ENCODE results near the gene HERC4. TPM values are rescaled to one million over a fixed set of nuclear protein-coding genes. Genes with fewer than 3 reads are reported as not detected.
"Not testable (repeated sequence)": the region's sequence is repeated elsewhere in the genome, so short reads cannot be mapped to it uniquely, and the experiment has no call there.

The HERC4 gene
- total RNA-seq, 1 donor from 2014 or later, result 43.0 TPM

DNA sequence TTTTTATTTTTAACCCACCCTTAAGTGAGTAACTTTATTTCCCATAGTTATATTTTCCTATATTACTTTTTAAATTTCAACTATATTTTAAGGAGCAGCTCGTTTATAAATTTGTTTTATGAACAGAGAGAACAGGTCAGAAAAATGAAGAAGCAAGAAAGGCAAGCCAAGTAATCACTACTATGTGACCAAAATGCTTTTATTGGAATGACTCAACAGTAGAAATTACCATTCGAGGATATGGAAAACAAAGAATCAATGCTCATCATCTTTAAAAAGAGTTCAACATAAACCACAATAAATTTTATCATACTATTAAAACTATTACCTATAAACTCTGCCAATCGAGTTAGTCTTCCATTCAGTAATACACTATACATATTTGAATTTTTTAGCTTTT is 7.6 kb downstream of the HERC4 start:
- intact Hi-C loops (cut with DNase I), result no loop called here

GRCh38 chr10:68067029-68067428 is 8.1 kb downstream of the HERC4 start:
- intact Hi-C loops (cut with DNase I), result no loop called here
- DNase-seq (ENCODE audit: low spot score), result no peak

More for the DNA sequence above, 7.6 kb downstream of the HERC4 start:
- DNase-seq (ENCODE audit: low spot score), result no peak

- DNase-seq (ENCODE audit: low spot score), result no peak
- intact Hi-C loops (cut with DNase I), result no loop called here
Observed at GRCh38 chr10:68053553-68053952, 21.5 kb downstream of the HERC4 start.

DNA sequence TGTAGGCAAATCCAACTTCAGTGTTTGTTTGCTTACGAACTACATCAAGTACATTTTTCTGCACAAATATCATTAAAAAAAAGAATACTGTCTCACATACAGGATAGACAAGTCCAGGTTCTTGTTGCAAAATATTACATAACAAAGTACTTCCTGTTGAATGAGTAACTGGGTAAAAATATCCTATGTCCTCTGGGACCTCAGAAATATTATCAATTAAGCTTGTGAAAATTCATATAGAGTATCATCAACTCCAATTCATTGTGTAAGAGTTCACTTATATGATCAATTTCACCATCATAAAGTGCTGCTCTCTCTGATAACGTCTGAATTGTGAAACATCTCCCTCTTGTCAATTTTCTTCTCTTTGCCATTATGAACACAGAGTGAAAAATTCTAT is 22.6 kb downstream of the HERC4 start:
- intact Hi-C loops (cut with DNase I), result no loop called here
- DNase-seq (ENCODE audit: low spot score), result no peak

DNA sequence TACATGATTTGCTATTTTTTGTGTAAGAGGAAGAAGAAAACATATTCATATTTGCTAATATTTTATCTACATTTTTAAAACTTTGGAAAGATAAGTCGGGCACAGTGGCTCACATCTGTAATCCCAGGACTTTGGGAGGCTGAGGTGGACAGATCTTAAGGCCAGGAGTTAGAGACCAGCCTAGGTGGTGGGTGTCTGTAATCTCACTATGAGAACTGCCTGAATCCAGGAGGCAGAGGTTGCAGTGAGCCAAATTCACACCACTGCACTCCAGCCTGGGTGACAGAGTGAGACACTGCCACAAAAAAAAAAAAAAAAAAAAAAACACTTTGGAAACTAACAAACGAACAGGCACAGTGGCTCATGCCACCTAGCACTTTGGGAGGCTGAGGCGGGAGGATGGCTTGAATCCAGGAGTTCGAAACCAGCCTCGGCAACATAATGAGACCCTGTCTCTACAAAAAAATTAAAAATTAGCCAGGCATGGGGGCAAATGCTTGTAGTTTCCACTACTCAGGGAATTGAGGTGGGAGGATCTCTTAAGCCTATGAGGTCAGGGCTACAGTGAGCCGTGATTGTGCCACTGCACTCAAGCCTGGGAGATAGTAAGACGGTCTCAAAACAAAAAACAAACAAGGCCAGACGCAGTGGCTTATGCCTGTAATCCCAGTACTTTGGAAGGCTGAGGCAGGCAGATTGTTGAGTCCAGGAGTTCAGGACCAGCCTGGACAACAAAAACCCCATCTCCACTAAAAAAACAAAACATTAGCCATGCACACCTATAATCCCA is 25.6 kb downstream of the HERC4 start:
- intact Hi-C loops (cut with DNase I), result no loop called here
- DNase-seq (ENCODE audit: low spot score), result no peak

DNA sequence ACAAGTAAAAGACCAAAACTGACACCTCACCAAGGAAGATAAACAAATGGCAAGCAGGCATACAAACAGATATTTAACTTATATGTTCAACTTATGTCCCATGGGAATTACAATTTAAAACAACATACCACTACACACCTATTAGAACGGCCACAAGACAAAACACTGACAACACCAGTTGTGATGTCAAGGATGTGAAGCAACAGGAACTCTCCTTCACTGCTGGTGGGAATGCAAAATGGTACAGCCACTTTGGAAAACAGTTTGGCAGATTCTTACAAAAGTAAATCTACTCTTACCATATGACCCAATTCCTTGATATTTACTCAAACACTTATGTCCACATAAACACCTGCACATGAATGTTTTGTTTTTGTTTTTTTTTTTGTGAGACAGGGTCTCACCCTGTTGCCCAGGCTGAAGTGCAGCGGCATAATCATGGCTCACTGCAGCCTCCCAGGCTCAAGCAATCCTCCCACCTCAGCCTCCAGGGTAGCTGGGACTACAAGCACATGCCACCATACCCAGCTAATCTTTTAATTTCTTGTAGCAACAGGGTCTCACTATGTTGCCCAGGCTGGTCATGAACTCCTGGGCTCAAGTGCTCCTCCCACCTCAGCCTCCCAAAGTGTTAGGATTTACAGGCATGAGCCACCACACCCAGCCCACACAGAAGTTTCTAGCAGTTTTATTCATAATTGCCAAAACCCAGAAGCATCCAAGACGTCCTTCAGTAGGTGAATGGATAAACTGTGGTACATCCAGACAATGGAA is 27.3 kb downstream of the HERC4 start:
- intact Hi-C loops (cut with DNase I), result no loop called here

GRCh38 chr10:68047122-68047521 is 28.0 kb downstream of the HERC4 start:
- intact Hi-C loops (cut with DNase I), result no loop called here

More for the DNA sequence above, 27.3 kb downstream of the HERC4 start:
- no peak for DNase-seq (ENCODE audit: low spot score)

GRCh38 chr10:68046642-68047041 is 28.4 kb downstream of the HERC4 start:
- intact Hi-C loops (cut with DNase I), result no loop called here
- no peak for DNase-seq (ENCODE audit: low spot score)

More at GRCh38 chr10:68047122-68047521, 28.0 kb downstream of the HERC4 start:
- DNase-seq (ENCODE audit: low spot score), result no peak

- DNase-seq (ENCODE audit: low spot score), result no peak
- intact Hi-C loops (cut with DNase I), result no loop called here
Observed at GRCh38 chr10:68043030-68043429, 32.1 kb downstream of the HERC4 start.

DNA sequence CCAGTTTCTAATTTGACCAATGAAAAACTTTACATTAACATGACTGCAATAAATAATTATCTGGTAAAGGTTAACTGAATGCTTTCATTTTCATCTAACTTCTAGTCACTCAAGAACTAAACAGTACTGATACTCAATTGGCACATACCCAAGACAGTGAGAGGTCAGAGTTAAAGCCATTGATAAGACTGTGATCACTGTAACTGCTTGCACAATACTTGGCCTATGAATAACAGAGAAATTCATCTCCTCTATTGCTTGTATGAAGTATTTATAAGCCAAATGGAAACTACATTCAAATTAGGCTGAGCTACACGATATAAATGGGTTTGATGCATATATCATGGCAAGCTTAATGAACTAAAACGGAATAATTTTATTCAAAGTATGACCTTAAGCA is 43.0 kb downstream of the HERC4 start:
- no peak for DNase-seq (ENCODE audit: low spot score)
- intact Hi-C loops (cut with DNase I), result no loop called here

GRCh38 chr10:68027429-68027828 is 47.7 kb downstream of the HERC4 start:
- no peak for DNase-seq (ENCODE audit: low spot score)
- intact Hi-C loops (cut with DNase I), result no loop called here

GRCh38 chr10:68023292-68023691 is 51.8 kb downstream of the HERC4 start:
- no peak for DNase-seq (ENCODE audit: low spot score)
- intact Hi-C loops (cut with DNase I), result no loop called here

- intact Hi-C loops (cut with DNase I); DNase-seq (ENCODE audit: low spot score): not testable (repeated sequence)
Observed at GRCh38 chr10:68022324-68022723, 52.8 kb downstream of the HERC4 start.

- DNase-seq (ENCODE audit: low spot score); intact Hi-C loops (cut with DNase I): not testable (repeated sequence)
Observed at GRCh38 chr10:68016519-68016918, 58.6 kb downstream of the HERC4 start.

DNA sequence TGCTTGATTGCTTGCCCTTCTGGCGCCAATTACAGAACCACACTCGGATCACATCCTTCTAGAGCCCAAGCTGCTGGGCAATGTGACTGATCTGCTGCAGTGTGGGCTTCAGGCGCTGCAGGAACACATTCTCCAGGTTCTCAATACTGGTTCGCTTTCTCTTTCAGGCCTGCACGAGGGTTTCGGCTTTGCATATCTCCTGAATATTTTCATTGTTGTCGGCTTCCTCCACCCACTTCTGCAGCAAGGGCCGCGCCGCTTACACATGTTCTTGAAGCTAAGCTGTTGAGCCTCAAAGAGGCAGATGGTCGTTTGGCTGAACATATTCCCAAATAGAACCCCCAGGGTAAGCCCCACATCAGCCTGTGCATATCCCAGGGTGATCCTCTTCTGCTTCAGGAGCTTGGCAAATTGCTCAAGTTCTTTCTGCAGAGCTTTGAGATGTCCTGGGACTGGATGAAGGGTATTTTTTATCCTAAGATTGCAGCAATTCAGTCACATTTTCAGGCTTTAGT is 64.6 kb downstream of the HERC4 start:
- no peak for DNase-seq (ENCODE audit: low spot score)
- intact Hi-C loops (cut with DNase I), result no loop called here

DNA sequence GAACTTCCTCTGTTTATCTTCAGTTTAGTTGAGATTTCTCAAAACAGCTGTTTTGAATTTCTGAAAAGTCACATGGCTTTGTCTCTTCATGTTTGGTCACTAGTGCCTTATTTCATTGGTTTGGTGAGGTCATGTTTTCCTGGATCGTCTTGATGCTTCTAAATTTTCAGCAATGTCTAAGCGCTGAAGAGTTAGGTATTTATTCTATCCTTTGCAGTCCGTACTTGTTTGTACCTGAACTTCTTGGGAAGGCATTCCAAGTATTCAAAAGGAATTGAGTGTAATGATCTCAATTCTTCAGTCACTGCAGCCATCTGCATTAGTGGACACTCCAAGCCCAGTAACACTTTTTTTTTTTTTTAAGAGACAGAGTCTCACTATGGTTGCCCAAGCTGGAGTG is 67.7 kb downstream of the HERC4 start:
- intact Hi-C loops (cut with DNase I), result no loop called here

GRCh38 chr10:68001539-68001938 is 73.5 kb downstream of the HERC4 start:
- intact Hi-C loops (cut with DNase I), result no loop called here
- no peak for DNase-seq (ENCODE audit: low spot score)

More for the DNA sequence above, 67.7 kb downstream of the HERC4 start:
- no peak for DNase-seq (ENCODE audit: low spot score)

DNA sequence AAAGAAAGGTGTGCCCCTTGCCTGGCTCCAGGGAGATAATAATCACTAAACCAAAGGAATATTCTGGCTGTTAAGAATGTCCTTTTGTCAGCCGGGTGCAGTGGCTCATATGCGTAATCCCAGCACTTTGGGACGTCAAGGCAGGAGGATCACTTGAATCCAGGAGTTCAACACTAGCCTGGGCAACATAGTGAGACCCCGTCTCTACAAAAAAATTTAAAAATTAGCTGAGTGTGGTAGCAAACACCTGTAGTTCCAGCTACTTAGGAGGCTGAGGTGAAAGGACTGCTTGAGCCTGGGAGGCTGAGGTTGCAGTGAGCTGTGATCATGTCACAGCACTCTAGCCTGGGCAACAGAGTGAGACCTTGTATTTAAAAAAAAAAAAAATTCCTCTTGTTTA is 74.1 kb downstream of the HERC4 start:
- intact Hi-C loops (cut with DNase I), result no loop called here
- DNase-seq (ENCODE audit: low spot score), result no peak

DNA sequence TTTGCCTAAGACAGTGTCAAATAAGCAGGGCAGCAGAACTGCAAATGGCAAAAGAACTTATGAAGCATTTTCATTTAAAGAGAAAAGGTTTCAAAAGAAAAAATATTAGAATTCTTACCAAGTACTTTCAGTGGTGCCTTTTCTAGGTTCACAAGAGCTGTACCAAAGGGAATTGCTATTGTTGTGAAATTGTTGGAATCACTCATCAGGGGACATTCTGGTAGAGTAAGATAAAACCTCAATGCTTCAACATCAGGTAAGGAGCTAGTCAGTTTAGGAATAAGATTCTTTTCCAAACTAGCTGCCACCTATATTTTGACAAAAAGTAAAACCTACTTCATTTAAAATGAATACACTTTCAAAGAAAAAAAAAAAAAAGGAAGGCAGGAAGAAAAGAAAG is 85.0 kb downstream of the HERC4 start:
- intact Hi-C loops (cut with DNase I), result no loop called here
- no peak for DNase-seq (ENCODE audit: low spot score)

DNA sequence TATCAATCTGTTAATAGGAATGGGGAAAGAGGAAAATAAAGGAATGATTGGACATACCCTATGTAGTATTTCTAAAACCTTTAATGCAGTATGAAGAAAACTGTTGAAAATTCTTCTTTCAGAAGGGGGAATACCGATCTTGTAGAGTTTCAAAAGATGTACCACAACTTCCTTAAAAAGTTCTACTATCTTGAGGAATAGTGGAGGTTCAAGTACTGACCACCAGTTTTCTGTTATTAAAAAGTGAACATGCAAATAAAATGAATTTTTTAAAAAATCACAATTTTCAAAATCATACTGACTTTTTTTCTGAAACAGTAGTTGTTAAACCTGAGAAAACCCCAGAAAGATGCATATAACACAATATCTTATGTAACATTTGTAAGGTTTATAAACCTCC is 86.5 kb downstream of the HERC4 start:
- DNase-seq (ENCODE audit: low spot score), result no peak
- intact Hi-C loops (cut with DNase I), result no loop called here

DNA sequence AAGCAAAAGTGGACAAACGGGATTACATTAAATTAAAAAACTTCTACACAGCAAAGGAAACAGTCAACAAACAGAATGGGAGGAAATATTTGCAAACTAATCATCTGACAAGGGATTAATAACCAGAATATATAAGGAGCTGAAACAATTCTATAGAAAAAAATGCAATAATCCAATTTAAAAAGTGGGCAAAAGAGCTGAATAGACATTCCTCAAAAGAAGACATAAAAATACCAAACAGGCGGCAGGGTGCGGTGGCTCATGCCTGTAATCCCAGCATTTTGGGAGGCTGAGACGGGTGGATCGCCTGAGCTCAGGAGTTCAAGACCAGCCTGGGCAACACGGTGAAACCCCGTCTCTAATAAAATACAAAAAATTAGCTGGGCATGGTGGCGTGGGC is 92.5 kb downstream of the HERC4 start:
- DNase-seq (ENCODE audit: low spot score); intact Hi-C loops (cut with DNase I): not testable (repeated sequence)

Measured in cardiac septum (tissue), 1 donor.